EH (cell line): ENCODE data around the gene GAB2.

Source experiments
- DNase-seq: peaks from one replicate; pipeline ENCODE4 v3.0.0-alpha.2; 2015; ENCODE audit warnings: low read depth

GAB2 gene

DNA sequence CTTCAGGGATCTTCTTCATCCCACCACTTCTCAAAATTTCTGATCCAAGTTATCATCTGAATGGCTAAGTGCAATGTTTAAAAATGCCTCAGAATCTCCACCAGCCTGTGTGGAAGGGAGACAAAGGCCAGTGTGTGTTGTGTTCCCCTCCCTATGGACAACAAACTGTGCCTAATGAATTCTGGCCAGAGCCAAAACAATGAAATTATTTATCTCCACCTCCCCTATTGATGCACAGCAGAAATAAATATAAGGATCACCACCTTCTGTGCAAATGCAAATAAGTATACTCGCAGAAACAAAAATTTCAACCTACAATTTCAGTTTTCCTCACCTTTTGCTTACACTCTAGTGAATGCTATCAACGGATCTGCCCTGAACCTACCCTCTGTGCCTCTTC lies 75.8 kb downstream of the GAB2 start:
- DNase-seq: no peak

DNA sequence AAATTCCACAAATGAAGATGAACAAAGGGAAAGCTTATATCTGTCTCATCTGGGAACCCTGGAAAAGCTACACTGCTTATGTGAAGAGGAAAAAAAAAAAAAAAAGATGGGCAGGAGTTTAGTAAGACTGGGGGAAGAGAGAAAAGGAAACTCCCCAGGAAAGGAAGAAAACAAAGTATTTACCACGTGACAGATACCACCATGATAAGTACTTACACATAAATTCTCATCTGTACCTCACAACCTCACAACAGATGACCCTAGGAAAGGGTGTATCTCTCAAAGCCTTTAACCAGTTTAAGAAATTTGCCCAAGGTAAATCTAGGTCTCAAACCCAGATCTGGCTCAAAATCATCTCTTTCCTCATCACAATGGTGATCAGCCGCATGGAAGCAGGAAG lies 77.1 kb downstream of the GAB2 start:
- no peak for DNase-seq

- no peak for DNase-seq
These were observed 77.7 kb downstream of the GAB2 start for GRCh38 chr11:78339945-78340344.

- no peak for DNase-seq
These were observed 78.1 kb downstream of the GAB2 start for GRCh38 chr11:78339483-78339882.

DNA sequence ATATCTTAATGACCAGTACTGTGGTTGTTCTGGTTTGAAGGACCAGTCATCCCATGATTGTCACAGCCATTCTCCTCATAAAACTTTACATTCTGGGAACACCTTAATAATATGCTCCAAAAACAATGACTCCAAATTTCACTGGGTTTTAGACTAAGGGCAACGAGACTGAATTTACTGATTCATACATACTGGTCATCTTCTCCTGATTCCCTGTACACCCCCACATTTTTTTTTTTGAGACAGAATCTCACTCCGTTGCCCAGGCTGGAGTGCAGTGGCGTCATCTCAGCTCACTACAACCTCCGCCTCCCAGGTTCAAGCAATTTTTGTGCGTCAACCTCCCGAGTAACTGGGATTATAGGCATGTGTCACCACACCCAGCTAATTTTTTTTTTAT lies 78.9 kb downstream of the GAB2 start:
- DNase-seq: no peak

- DNase-seq: no peak
These were observed 79.5 kb downstream of the GAB2 start for GRCh38 chr11:78338138-78338537.

DNA sequence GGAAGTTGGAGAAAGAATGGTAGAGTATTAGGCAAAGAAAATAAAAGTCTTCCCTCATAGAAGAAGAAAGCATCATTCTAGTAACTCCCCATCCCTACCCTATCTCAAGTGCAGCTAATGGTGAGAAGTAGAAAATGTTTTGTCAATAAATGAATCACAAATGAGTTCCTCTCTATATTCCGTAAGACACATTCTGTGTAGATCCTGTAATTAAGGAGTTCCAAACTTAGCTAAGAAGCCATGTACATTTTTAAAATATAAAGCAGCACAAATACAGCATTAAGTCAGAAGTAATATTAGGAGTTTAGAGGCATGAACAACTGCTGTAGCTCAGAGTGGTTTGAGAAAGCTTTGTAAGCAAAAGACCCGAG lies 80.1 kb downstream of the GAB2 start:
- DNase-seq: no peak

GRCh38 chr11:78336877-78337553 lies 80.6 kb downstream of the GAB2 start:
- DNase-seq: peak; percentile 31

DNA sequence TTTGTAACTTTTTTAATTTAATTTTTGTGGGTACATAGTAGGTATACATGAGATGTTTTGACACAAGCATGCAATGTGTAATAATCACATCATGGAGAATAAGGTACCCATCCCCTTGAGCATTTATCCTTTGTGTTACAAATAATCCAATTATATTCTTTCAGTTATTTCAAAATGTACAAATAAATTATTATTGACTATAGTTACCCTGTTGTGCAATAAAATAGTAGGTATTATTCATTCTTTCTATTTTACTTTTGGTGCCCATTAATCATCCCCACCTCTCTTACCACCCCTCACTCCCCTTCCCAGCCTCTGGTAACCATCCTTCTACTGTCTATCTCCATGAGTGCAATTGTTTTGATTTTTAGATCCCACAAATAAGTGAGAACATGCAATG lies 83.5 kb downstream of the GAB2 start:
- DNase-seq: no peak

DNA sequence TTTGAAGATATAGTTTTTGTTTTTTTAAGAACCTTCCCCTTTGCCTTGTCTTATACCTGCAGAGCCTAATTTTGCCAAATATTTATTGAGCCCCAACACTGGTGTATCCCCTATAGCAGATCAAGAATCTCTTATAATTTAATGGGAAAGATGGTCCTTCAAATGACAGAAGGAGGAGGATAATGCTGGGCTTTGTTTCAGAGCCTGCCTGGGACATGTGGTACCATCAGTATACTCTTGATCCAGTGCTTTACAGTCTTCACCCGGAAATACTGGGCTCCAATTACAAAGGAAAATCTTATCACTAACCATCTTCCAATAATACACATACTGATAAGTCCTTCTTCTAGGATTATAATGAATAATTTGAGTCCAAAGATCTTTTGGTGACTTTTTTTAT lies 84.7 kb downstream of the GAB2 start:
- no peak for DNase-seq

GRCh38 chr11:78332174-78332866 lies 85.3 kb downstream of the GAB2 start:
- peak; percentile 31 for DNase-seq

- no peak for DNase-seq
These were observed 85.9 kb downstream of the GAB2 start for GRCh38 chr11:78331711-78332110.

GRCh38 chr11:78330361-78330760 lies 87.3 kb downstream of the GAB2 start:
- no peak for DNase-seq

GRCh38 chr11:78327945-78328344 lies 89.7 kb downstream of the GAB2 start:
- DNase-seq: no peak

GRCh38 chr11:78325274-78325781 lies 92.3 kb downstream of the GAB2 start:
- no peak for DNase-seq

DNA sequence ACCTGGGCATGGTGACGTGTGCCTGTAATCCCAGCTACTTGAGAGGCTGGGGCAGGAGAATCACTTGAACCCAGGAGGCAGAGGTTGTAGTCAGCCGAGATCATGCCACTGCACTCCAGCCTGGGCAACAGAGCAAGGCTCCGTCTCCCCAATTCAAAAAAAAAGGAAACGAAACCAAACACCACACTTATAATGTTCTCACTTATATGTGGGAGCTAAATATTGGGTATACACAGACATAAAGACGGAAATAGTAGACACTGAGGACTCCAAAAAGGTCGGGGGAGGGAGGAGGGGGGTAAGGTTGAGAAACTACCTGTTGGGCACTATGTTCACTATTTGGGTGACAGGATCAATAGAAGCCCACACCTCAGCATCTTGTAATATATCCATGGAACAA lies 94.3 kb downstream of the GAB2 start:
- no peak for DNase-seq

DNA sequence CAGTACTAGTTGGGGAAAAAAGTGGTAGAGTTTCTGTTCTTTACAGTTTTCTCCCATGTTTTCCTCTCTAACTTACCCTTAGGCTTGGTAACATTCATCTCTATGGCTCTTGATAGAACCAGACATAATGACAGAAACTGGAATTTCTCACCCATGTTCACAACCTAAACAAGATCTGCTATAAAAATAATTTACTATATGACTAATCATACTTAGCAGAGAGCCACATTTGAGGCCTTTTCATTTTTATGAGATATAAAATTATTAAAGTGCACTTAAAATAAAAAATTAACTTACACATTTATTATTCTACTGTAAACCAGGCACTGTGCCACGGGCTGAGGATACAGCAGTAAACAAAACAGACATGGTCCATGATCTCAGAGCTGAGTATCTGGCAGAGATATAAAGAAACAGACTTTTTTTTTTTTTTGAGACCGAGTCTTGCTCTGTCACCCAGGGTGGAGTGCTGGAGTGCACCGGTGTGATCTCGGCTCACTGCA lies 98.1 kb downstream of the GAB2 start:
- DNase-seq: peak; percentile 75

DNA sequence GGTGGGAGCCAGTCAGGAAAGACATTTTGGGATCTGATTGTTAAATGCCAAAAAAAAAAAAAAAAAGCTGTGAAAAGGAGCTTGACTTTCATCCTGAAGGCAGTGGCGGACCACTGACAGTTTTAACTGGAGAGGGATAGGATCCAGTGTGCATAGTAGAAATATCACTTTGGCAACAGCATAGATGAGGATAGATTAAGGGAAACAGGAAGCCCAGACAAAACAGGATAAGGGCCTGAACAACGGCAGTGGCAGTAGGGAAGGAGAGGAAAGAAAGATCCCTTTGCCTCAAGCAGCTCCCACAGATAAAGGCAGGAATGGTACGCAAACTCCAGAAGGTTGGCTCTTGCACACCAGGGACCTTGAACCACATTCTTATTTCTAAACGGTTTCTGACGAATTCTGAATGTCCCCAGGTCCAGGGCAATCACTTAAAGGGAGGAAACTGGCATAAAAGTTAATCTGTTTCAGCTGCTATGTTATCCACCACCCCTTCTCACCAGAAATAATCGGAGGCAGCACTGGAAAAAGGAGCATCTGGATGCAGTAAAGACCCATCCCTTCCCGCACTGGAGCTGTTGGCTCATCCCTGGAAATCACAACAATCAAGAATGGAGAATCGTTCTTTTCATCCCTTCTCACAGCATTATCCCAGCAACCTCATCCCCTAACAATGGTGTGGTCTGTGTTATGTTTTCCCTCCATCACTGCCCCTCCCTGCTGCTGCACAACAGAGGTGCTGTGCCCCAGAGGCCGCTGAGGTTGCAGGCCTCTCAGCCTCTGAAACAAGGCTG lies 99.1 kb downstream of the GAB2 start:
- peak; percentile 21 for DNase-seq

GRCh38 chr11:78315724-78316123 lies 101.9 kb downstream of the GAB2 start:
- DNase-seq: no peak

DNA sequence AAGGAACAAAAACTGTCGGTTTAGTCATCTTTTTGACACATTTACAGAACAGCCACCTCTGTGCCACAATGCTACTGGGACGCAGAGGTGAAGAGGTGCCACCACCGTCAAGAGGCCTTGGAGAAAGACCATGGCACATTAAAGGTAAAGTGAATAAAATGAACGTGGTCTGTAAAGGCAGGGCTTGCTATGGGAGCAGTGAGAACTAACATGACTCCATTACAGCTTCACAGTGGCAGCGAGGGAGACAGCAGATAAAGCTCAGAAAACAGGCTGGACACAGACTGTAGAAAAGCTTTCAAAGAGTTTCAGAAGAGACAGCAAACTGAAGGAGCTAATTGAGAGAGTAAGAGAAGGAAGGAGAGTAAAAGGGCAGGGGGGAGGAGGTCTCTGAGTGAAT lies 102.9 kb downstream of the GAB2 start:
- no peak for DNase-seq

DNA sequence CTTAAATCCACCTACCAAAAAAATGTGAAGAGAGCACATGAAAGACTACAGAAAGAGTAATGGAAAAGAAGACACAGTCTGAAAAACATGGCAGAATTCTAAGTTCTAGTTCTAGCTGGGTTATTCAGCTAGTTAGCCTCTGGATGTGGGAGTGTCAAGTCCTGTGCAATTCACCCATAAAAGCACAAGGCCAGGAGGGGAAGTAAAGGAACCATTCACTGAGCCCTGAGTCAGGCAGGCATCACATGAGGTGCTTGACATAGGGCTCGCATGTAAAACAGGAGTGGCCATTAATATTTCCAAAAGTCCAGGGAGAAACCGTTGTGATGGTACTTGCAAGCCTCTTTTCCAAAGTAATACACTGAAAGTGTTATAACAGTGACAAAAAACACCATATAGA lies 103.7 kb downstream of the GAB2 start:
- DNase-seq: no peak

GRCh38 chr11:78313181-78313795 lies 104.3 kb downstream of the GAB2 start:
- DNase-seq: peak; percentile 68
